H1 (cell line): ENCODE measurements around the gene AVL9. TPM values are rescaled to one million over a fixed set of nuclear protein-coding genes. Genes with fewer than 3 reads are reported as not detected.

ENCODE experiments used
- CHD7 ChIP-seq: fragments of 300-600 bp; sonication (generic); IDR thresholded peaks from 2 replicates; pipeline ENCODE4 v1.7.1; 2012; ENCODE audit warnings: low read length, moderate library complexity, mild to moderate bottlenecking, inconsistent platforms; ENCODE audit not compliant: insufficient replicate concordance
- CTCF ChIP-seq, 3 experiments: IDR thresholded peaks; 1 replicate in 2 of 3; 2 replicates in 1 of 3; pipeline versions ENCODE4 v1.5.1 to v1.6.1; 2011; ENCODE audit warnings: low read length in 3 of 3, mild to moderate bottlenecking in 3 of 3, inconsistent platforms in 2 of 3, low read depth in 1 of 3, moderate library complexity in 1 of 3; ENCODE audit not compliant: insufficient read depth in 1 of 3; ENCODE audit errors: control extremely low read depth in 1 of 3
- GABPA ChIP-seq: IDR thresholded peaks from 2 replicates; pipeline ENCODE4 v1.6.1; 2011; ENCODE audit warnings: mild to moderate bottlenecking, low read length, moderate library complexity, borderline replicate concordance; ENCODE audit not compliant: insufficient read depth
- USF2 ChIP-seq: IDR thresholded peaks from 2 replicates; pipeline ENCODE4 v1.6.1; 2011; ENCODE audit warnings: low read length, improper control_type of control experiment
- polyA plus RNA-seq, 7 experiments: library from polyadenylated mRNA; depleted of rRNA in 3 of 7; stranded (reverse) in 5 of 7; unstranded in 2 of 7; fragments of >200 nt in 5 of 7; fragments of 200-250 nt in 2 of 7; gene quantifications; 1 replicate in 5 of 7; 2 replicates in 1 of 7; 4 replicates in 1 of 7; pipeline versions ENCODE4 v1.2.1 to v1.2.3, GENCODE V29; 2011 to 2013; ENCODE audit warnings: missing spikeins in 2 of 7, mixed read lengths in 2 of 7
- total RNA-seq: library from RNA; stranded (reverse); fragmentation: NEBNext Ultra II Directional; extraction: Animal tissue kit (Norgen Biotek cat#: 25700); gene quantifications from 2 replicates; pipeline ENCODE4 v1.2.1, GENCODE V29; 2021

The AVL9 gene
- total and polyA plus RNA-seq, 2 of the 8 experiments (the other 6 are each of a cell fraction or from before 2014, with no cell fraction given), result 15.5 to 42.1 TPM

GRCh38 chr7:32539919-32540531 is 44.7 kb downstream of the AVL9 start (continued):
- TF ChIP-seq CHD7 (no peak), GABPA (no peak), USF2 (no peak), CTCF (IDR thresholded peaks at IDR 0.05; ENCODE audit: control extremely low read depth in 1 of 3, insufficient read depth in 1 of 3, low read depth in 1 of 3, low read length in 3 of 3) (no peak)
